NCI-H2107 (cell line): ENCODE measurements around the gene TMEM79.
"Not testable (repeated sequence)": the region's sequence is repeated elsewhere in the genome, so short reads cannot be mapped to it uniquely, and the experiment has no call there.

Experiments used
- DNase-seq: peaks from one replicate; lab custom pipeline; 2025; lab: John Stamatoyannopoulos, UW

The TMEM79 gene

DNA sequence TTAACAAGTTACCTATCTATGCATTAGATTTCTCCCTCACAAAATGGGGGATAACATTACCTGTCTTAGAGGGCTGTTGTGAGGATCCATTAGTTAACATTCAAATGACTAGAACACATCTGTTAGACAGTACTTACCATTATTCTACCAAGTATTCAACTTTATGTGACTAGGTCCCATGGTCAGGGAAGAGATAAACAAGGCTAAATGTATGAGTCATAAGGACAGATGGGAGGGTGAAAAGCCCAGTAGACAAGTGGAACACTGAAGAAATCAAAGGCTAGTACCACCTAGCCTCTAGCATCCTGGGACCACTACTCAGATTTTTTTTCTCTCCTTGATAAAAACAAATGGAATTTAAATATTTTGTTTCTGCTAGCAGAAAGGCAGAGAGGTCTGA lies 24.0 kb downstream of the TMEM79 start:
- DNase-seq, result no peak

DNA sequence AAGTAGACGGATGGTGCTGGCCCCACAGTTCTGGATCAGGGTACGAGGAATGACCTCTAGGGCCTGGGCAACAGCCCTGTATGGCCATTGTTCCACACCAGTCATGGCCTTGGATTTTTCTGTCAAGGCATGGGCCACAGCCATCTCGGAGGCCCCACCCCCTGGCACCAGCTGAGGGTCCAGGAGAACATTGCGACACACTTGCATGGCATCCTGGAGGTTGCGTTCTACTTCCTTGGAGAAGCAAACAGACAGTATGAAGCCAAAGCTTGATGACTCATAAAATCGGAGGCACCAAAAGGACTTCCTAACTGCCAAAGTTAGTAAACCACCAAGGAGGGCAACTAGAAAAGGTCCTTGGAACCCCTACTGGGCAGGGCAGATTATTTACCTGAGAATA lies 26.8 kb downstream of the TMEM79 start:
- no peak for DNase-seq

DNA sequence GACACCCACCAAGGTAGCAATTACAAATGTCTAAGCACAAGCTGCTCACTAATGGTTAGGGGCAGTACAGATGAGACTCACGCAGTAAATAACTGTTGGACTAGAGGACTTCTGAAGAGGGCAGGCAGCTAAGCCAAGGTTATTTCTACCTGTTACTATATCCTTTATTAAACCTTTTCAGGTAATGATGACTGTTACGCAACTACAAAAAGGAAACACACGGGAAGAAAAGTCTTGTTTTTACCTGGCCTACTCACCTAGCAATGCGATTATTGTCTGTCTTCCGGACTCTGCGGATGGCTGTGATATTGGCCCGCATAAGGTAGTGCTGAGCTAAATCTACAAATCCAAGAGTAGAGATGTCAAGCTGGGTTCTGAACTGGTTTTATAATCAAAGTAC lies 32.8 kb downstream of the TMEM79 start:
- no peak for DNase-seq

DNA sequence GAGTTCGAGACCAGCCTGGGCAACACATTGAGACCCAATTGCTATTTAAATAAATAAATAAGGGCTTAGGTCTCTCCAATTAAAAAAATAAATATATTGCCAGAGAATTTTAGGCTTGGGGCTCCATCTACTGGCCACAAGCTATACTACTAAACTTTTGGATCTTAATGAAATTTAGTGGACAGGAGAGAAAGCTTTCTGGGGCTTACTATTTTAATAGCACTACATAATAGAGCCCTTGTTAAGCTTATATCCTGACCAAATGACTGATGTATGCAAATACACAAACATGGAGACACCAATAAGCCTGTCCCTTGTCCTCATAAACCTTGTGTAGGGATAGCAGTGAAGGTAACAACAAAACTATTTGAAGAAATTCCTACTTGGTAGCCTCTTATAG lies 35.5 kb downstream of the TMEM79 start:
- no peak for DNase-seq

DNA sequence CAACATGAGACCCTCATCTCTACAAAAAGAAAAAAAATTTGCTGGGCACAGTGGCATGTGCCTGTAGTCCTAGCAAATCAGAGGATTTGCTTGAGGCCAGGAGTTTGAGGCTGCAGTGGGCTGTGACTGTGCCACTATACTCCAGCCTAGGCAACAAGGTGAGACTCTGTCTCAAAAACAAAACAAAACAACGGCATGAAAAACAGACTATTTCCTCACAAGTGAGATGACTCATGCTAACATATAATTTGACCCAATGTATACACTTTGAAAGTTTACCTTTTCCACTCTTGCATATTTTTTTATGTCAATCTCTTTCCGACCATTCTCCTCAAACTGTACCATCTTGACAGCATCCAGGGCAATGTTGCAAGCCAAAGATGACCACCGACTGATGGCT lies 36.4 kb downstream of the TMEM79 start:
- no peak for DNase-seq

DNA sequence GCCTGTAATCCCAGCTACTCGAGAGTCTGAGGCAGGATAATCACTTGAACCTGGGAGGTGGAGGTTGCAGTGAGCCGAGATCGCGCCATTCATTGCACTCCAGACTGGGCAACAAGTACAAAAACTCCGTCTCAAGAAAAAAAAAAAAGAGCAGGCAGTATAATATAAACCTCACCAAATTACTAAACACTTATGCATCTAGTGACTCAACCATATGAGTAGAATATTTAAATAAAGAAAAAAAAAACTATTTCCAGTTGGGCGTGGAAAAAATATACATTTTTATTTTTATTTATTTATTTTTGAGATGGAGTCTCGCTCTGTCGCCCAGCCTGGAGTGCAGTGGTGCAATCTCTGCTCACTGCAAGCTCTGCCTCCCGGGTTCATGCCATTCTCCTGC lies 39.1 kb downstream of the TMEM79 start:
- not testable (repeated sequence) for DNase-seq

DNA sequence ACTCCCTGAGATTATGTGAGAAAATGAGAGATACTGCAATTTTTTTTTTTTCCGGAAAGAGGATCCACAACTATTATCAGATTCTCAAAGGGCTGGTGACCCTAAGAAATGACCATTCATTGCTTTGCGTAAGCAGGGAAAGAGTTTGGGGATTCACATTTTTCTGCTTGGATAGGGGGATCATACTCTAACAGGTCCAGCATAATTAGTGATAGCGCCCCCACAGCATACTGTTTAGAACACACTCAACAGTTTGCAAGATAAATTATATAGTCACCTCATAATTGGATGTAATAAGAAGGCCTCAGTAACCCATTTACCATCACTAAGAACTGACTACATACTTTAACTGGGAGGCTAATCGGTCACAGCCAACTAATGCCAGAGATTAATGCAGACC lies 52.1 kb downstream of the TMEM79 start:
- no peak for DNase-seq

DNA sequence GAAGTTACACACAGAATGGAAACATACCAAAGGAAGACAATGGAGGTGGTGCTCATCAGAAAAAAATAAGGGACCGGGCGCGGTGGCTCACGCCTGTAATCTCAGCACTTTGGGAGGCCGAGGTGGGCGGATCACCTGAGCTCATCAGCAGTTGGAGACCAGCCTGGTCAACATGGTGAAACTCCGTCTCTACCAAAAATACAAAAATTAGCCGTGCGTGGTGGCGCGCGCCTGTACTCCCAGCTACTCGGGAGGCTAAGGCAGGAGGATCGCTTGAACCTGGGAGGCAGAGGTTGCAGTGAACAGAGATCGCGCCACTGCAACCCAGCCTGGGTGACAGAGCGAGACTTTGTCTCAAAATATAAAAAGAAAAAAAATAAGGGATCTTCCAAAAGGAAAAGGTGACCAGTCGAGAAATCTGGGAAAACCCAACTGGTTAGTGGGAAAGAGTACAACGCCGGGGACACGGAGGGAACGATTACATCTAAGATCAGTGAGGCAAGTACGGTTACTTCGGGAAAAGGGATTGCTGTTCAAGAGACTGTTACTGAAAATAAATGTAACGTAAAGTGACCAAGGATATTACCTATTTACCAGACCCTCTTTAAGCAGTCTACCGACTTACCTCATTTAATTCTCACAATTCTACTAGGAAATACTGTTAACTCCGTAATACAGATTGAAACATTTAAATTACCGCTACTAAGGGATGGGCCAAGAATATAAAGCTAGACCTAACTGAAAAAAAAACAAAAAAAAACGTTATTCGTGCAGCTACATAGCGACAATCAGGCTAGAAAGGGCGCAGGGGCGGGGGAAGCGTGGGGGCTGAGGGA lies 53.1 kb downstream of the TMEM79 start:
- no peak for DNase-seq

DNA sequence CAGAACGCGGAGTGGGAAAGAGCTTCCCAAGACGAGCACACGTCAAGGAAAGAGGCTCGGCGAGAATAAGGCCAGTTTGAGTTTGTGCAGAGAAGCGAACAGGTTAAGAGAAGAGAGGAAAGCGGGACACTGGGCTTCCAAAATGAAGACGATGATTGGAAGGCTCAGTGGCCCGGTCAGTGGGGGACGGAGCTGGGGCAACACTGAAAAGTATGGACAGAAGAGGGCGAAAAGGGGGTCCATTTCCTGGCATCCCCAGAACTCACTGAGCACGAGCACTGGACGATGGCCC lies 53.7 kb downstream of the TMEM79 start:
- no peak for DNase-seq

DNA sequence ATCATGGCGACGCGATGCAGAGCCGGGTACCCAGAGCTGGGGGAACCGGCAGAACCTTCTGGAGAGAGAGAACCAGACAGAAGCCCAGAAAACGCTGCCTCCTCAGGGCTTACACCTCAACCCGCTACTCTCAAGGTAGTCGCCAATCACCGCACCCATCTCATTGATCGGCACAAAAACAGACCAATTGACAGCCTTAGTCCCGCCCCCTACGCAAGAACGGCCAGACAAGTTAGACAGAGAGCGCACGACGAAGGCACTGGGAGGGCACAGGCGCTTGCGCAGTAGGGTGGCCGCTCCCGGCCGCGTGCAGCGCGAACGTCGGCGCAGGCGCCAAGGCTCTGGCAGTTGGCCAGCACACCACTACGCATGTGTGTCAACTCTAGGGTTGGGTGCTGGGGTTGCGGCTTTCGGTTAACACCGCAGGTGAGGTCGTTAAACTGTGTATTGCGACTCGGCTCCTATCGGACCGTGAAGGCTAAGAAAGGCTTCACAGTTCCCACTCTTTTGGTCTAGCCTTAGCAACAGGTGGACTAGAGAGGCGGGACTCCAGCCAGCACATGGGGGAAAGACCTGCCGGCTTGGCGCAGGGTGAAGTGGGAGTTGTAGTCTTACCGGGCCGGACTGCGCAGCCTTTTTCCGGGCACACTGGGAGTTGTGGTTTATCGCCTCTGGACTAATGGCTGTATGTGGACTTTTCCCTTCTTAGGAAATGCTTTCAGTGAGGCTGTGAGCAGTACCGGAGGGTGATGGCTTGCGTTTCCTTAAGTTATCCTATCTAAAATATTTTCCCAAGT lies 54.3 kb downstream of the TMEM79 start, which contains the start of the genes CCT3 and TSACC:
Gene CCT3, minus strand, starts transcription at position 113 of the 797 bp plus-strand sequence. Its CDS starts 108 bp downstream, at position 5.
Gene TSACC, plus strand, starts transcription at position 347 of the 797 bp plus-strand sequence. CDS start 1,232 bp downstream, outside the sequence.
- DNase-seq, result peak; percentile 100
